KBM-7 (cell line): ENCODE results near the gene ZNF304.
"Not testable (repeated sequence)": the region's sequence is repeated elsewhere in the genome, so short reads cannot be mapped to it uniquely, and the experiment has no call there.

Experiments used
- DNase-seq: peaks from one replicate; pipeline ENCODE4 v3.0.0-alpha.2; 2015
- in situ Hi-C: fragments of 300-500 bp; cut with MboI; formaldehyde crosslinking; loops from 2 replicates; pipeline ENCODE4 v1.14.3; 2020; ENCODE audit warnings: low sequenced_read_pairs, low pct_unique_long_range_greater_than_20kb, mixed read lengths

The ZNF304 gene

DNA sequence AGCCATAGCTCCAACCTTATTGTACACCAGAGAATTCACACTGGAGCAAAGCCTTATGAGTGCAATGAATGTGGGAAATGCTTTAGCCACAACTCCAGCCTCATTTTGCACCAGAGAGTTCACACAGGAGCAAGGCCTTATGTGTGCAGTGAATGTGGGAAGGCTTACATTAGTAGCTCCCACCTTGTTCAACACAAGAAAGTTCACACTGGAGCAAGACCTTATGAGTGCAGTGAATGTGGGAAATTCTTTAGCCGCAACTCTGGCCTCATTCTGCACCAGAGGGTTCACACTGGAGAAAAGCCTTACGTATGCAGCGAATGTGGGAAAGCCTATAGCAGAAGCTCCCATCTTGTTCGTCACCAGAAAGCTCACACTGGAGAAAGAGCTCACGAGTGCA, 6.3 kb downstream of the ZNF304 start:
- in situ Hi-C loops, result no loop called here

DNA sequence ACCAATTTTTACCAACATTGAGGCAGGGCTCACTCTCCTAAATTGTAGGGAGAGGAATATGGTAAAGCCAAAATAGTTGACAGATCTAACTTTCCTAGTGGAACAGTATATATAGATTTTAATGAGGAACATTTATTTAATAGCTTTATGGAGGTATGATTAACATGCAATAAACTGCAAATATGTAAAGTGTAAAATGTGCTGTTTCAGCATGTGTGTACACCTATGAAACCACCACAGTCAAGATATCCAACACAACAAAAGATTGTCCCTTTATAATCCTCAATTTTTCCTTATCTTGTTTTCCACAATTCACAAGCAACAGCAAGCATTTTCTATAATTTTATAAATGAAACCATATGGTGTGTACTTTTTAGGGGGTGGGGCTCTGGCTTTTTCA, 8.2 kb downstream of the ZNF304 start:
- DNase-seq, result no peak
- in situ Hi-C loops, result no loop called here

More for the DNA sequence above, 6.3 kb downstream of the ZNF304 start:
- DNase-seq, result no peak

DNA sequence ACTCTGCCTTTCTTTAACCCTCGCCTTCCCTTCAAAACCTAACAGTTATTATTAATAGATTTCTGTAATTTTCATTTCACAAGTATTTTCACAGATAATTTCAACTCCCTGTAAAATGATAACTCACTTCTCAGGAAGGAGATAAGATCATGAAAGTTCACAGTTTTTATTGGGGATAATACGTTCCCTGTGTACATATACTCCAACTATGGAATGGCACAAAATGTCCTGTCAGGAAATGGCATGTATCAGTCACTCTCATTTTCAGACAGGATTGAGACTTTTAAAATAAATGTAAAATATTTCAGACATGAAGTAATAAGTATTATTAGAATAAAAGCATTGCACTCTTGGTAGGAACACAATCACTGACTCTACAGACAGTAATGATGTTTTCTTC, 11.3 kb downstream of the ZNF304 start:
- DNase-seq, result no peak
- in situ Hi-C loops, result no loop called here

DNA sequence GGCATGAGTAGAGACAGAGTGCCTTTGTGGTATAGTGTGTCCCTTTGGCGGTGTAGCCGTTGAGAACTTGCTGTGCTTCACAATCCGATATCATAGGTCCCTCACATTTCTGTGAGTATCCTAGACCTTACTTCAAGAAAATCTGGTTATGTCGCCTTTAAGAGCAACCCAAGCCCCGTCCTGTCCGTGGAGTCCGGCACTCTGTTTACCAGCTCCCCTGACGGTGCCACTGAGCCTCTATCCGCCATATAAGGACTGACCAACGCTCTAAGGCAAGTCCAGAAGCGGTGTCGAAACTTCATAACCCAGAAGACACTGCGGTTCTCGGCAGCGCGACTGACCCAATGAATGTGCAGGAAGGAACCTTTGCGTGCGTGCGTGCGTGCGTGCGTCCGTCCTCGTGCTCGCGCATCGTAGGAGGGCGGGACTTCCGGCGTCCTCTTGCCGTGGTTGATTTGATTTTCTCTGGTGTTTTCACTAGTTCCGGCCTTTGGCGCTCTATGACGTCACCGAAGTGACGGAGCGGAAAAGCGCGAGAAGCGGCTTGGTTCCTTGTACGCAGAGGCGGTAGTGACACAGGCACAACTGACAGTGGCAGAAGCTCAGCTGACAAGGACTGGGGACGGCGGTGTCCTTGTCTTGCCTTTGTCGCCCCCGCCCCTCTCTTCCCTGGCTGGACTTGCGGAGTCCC, 12.1 kb downstream of the ZNF304 start, which contains the start of the genes TRAPPC2B and ZNF547:
Gene TRAPPC2B (plus strand): TSS at position 555 of the 691 bp plus-strand sequence. CDS start 1,283 bp downstream, outside the sequence.
Gene ZNF547 (plus strand): TSS at position 555 of the 691 bp plus-strand sequence. CDS start 5,005 bp downstream, outside the sequence.
- peak; percentile 100 for DNase-seq
- in situ Hi-C loops, result no loop called here

DNA sequence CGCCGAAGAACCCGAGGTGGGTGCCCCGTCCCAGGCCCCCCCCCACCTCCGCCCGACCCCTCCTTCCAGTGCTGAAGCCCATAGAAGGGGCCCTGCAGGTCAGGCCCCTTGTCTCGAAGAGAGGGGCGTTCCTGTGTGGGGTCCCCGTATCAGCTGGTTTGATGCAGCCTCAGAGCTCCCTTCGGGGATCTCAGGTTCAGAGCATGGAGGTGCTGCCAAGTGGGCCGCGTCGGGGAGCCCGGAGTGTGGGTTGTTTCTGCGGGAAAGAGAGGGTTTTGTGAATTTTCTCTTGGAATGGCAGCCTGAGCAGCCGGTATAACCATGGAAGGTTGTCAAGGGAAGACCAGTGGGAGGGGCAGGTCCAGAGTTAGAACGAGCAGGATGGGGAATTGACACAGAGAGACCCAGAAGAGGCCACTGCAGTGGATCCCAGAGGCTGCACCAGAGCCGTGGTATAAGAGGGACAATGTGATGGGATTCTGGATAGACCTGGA, 12.7 kb downstream of the ZNF304 start:
- in situ Hi-C loops, result no loop called here
- peak; percentile 29 for DNase-seq

DNA sequence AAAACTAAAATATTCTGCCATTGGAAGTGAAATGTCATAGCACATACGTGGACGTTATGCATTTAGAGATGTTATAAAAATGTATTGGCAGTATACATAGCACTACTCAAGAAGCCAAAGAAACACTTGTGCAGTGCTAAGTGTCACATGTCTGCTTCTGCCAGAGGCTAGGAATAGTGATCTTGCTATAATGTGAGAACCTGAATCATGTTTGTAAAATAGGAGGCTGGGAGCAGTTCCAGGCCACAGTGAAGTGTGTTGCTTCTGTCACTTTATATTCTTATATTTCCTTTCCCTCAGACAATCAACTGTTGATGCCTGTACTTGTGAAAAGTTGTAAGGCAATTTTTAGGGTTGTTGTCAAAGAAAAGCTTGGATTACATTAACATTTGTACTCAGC, 15.7 kb downstream of the ZNF304 start:
- in situ Hi-C loops, result no loop called here
- no peak for DNase-seq

DNA sequence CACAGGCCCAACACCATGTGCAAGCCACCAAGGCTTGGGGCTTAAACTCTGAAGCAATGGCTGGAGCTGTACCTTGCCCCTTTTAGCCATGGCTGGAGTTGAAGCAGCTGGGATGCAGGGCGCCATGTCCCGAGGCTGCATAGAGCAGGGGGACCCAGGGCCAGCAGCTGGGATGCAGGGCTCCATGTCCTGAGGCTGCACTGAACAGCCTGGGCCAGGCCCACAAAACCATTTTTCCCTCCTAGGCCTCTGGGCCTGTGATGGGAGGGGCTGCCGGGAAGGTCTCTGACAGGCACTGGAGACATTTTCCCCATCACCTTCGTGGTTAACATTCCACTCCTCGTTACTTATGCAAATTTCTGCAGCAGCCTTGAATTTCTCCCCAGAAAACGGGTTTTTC, 23.1 kb downstream of the ZNF304 start:
- in situ Hi-C loops, result no loop called here
- DNase-seq, result no peak

DNA sequence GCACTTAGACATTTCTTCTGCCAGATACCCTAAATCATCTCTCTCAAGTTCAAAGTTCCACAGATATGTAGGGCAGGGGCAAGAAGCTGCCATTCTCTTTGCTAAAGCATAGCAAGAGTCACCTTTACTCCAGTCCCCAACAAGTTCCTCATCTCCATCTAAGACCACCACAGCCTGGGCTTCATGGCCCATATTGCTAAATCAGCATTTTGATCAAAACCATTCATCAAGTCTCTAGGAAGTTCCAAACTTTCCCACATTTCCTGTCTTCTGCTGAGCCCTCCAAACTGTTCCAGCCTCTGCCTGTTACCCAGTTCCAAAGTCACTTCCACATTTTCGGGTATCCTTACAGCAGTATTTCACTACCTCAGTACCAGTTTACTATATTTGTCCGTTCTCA, 23.6 kb downstream of the ZNF304 start:
- in situ Hi-C loops, DNase-seq: not testable (repeated sequence)

DNA sequence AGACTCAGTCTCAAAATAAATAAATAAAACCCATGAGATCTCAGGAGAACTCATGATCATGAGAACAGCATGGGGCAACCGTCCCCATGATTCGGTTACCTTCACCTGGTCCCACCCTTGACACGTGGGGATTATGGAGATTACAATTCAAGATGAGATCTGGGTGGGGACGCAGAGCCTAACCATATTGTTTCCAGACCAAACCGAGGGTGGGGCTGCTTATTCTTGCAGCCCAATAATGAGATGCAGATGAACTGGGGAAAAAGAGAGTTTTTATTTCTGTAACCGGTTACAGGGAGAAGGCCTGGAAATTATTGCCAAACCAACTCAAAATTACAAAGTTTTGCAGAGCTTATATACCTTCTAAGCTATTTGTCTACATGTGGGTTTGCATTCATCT, 25.1 kb downstream of the ZNF304 start:
- in situ Hi-C loops, result no loop called here
- DNase-seq, result no peak

DNA sequence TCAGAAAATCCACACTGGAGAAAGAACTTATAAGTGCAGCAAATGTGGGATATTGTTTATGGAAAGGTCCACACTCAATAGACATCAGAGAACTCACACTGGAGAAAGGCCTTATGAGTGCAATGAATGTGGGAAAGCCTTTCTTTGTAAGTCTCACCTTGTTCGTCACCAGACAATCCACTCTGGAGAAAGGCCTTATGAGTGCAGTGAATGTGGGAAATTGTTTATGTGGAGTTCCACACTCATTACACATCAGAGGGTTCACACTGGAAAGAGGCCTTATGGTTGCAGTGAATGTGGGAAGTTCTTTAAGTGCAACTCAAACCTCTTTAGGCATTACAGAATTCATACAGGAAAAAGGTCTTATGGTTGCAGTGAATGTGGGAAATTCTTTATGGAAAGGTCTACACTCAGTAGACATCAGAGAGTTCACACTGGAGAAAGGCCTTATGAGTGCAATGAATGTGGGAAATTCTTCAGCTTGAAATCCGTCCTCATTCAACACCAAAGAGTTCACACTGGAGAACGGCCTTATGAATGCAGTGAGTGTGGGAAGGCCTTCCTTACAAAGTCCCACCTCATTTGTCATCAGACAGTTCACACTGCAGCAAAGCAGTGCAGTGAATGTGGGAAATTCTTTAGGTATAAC, 26.6 kb downstream of the ZNF304 start:
- in situ Hi-C loops, result no loop called here

DNA sequence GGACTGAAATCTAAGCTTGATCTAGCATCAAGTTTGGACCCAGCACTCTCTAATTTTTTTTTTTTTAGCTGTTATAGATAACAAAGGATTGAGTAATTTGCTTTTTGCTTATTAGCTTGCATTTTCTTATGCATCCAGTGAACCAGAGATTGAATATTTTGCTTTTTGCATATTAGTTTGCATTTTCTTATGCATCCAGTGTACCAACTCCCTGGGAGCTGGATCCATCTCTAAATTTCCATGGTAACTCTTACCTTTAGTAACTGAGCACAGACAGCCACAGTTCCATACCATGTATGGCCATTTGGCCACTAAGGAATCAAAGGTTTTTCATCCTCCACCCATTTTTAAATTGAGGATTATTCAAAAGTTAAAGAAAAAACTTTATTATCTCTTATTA, 29.9 kb downstream of the ZNF304 start:
- DNase-seq, result no peak
- in situ Hi-C loops, result no loop called here

More for the DNA sequence above, 26.6 kb downstream of the ZNF304 start:
- DNase-seq, result no peak

DNA sequence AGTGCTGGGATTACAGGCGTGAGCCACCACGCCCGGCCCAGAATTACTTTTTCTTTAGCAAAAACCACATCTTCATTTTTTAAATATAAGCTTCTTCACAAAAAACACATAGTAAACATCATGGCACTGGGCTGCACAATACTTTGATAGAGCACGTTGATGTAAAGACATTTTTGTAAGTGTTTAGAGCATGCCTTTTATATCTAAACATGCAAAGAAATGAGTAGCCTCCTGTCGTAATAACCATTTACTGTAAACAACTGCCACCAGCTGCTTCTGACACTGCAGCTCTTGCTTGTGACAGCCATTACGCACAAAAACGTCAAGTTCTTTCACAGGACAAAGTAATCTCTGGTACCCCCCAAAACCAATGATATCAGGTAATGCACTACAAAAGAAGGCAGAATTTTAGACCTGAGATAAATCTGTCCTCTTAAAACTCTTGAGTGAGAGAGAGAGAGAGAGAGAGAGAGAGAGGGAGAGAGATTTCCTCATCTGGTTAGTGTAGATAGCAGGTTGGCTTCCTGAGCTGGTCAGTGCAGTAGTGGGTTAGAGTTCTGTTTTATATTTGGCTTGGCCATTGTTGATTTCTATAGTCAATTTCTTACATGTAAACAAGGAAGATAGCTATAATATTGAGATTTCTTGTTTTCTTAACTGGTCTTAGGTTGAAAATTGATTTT, 31.9 kb downstream of the ZNF304 start:
- DNase-seq, result no peak
- in situ Hi-C loops, result no loop called here

DNA sequence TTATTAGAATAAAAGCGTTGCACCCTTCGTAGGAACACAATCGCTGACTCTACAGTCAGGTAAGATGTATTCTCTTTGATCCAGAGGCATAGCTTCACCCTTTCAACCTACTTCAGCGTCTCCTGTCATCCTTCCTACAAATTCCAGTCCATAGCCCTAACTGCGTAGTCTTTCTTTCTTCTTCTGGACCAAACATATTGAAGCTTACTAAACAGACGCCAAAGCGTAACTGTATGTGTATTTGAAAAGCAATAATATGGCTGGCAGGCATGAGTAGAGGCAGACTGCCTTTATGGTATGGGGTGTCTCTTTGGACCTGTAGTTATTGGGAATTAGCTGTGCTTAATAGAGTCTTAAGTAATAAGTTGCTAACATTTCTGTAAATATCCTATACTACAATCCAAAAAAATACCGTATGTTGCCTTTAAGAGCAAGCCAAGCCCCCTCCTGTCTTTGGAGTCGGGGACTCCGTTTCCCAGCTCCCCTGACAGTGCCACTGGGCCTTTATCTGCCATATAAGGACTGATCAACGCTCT, 38.2 kb downstream of the ZNF304 start:
- in situ Hi-C loops, result no loop called here
- DNase-seq, result no peak

DNA sequence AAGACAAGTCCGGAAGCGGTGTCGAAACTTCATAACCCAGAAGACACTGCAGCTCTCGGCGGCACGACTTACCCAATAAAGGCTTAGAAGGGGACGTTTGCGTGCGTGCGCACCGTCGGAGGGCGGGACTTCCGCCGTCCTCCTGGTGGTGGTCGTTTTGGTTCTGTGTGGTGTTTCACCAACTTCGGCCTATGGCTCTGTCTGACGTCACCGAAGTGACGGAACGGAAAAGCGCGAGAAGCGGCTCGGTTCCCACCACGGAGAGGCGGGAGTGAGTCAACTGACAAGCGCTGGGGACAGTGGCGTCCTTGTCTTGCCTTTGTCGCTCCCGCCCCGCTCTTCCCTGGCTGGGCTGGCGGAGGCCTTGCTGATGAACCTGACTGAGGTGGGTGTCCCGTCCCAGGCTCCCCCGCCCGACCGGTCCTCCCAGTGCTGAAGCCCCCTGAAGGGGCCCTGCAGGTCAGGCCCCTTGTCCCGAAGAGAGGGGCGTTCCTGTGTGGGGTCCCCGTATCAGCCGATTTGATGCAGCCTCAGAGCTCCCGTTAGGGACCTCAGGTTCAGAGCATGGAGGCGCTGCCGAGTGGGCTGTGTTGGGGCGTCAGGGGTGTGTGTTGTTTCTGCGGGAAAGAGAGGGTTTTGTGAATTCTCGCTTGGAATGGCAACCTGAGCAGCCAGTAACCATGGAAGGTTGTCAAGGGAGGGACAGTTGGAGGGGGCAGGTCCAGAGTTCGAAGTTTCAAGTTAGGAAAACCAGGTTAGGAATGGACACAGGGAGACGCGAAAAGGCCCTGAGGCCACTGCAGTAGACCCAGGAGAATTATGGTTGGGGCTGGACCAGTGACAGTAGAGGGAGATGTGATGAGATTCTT, 38.9 kb downstream of the ZNF304 start, which contains the start of gene ZNF548:
Gene ZNF548 (plus strand): TSS at position 125 of the 869 bp plus-strand sequence. CDS start 246 bp downstream, at position 371.
- peak; percentile 99 for DNase-seq
- in situ Hi-C loops, result no loop called here

DNA sequence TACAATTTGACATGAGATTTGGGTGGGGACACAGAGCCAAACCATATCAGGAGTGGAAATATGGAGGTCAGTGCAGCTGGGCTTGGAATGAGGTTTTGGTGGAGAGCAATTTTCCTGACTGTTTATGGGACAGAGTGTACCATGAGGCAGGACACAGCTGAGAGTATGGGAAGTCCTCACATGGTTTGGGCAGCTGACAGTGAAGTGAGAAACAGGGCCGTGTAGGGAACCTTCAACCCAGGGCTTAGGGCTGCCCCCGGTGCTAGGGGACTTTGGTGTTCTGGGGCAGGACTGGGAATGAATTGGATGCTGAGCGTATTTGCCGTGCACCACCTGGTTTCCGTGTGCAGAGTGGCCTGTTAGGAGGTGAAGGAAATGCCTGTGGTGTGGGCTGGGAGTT, 44.6 kb downstream of the ZNF304 start:
- in situ Hi-C loops, result no loop called here
- DNase-seq, result no peak

DNA sequence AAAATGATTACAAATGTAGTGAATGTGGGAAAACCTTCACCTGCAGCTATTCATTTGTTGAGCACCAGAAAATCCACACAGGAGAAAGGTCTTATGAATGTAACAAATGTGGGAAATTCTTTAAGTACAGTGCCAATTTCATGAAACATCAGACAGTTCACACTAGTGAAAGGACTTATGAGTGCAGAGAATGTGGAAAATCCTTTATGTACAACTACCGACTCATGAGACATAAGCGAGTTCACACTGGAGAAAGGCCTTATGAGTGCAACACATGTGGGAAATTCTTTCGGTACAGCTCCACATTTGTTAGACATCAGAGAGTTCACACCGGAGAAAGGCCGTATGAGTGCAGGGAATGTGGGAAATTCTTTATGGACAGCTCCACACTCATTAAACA, 47.8 kb downstream of the ZNF304 start:
- in situ Hi-C loops, result no loop called here
- no peak for DNase-seq

DNA sequence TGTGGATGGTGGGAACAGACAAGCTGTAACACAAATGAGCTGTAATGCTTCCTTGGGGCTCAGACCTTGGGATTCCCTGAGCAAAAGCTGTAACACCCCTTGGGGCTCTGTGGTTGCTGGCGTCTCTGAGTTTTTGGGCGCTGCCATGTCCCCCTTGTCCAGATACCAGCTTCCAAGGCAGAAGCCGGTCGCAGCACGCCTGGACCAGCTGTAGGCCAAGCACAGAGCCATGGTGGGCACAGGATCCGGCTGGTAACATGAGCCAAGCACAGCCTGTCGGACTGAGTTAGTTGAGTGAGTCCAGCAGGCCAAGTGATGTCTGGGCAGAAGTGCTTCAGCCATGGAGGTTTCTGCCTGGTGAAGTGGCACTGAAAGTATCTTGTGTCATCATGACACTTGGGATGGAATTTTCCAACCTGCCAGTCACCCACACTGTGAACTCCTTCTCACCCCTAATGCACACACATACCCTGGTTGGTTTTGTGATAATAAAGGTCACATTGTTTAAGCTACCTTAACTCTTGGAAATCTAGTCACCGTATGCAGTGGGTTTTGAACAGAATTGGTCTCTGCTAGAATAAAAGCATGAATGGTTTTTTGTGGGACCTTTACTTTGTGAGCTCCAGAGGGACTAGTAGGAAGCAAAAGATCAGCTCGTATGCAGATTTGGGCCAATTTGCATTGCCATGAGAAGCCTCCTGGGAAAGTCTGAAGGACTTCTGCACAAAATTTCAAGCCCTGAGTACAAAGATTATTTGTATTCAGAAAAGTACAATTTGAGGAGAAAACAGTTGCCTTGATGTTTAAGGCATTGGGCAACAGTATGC, 52.9 kb downstream of the ZNF304 start:
- DNase-seq, result no peak
- in situ Hi-C loops, result no loop called here
